HepG2 (cell line): ENCODE results near the gene RNASE12. TPM values are rescaled to one million over a fixed set of nuclear protein-coding genes. Genes with fewer than 3 reads are reported as not detected.

Experiments
- ATAC-seq: fragments of 200-7000 bp; cut with Tn5 transposase; 3 replicates; pipeline ENCODE4 v1.9.1; 2020; ENCODE audit warnings: mild to moderate bottlenecking, moderate library complexity
- BruUV-seq: library from RNA; stranded (reverse); fragments of 400-500 nt; replicated peaks from 2 replicates; lab custom pipeline; 2021; lab: Mats Ljungman, UMichigan
- CTCF ChIA-PET: fragments of 300-600 bp; formaldehyde crosslinking; extraction: SDS; loops from one replicate; lab custom pipeline; 2021; ENCODE audit warnings: low total read pairs, inconsistent platforms, low intra/inter-chr PET ratio; lab: Yijun Ruan, JAX
- POLR2A ChIA-PET: fragments of 350-600 bp; sonication (Branson Sonifier 250); formaldehyde crosslinking; loops from one replicate; lab custom pipeline; 2020; ENCODE audit warnings: antibody characterized with exemption, inconsistent platforms; lab: Yijun Ruan, JAX
- DNase-seq: peaks from one replicate; pipeline ENCODE4 v3.0.0-alpha.2; 2015; ENCODE audit warnings: low spot score
- FAIRE-seq: peaks from 3 replicates; lab custom pipeline; 2011; peaks lifted over from hg19 to GRCh38; lab: Jason Lieb, UNC
- H2AFZ ChIP-seq: one replicate; pipeline ENCODE4 v1.6.1; 2011; ENCODE audit warnings: low read length, inconsistent platforms
- H3K27ac ChIP-seq: fragments of 300-600 bp; 3 replicates; pipeline ENCODE4 v1.8.0; 2011; ENCODE audit warnings: mixed run types, mild to moderate bottlenecking, mixed read lengths, low read length, inconsistent platforms; ENCODE audit not compliant: insufficient read depth; ENCODE audit errors: extremely low read length
- H3K27me3 ChIP-seq, 2 experiments: fragments of 200-600 bp in 1 of 2; 2 replicates in 1 of 2; 3 replicates in 1 of 2; pipeline versions ENCODE4 v1.6.0 to v1.8.0; 2011; ENCODE audit warnings: low read length in 2 of 2, mild to moderate bottlenecking in 2 of 2, moderate library complexity in 2 of 2, inconsistent platforms in 1 of 2; ENCODE audit not compliant: insufficient read depth in 2 of 2, control insufficient read depth in 1 of 2
- H3K36me3 ChIP-seq, 2 experiments: fragments of 200-600 bp in 1 of 2; replicated peaks in 1 of 2; 2 replicates in 1 of 2; 3 replicates in 1 of 2; pipeline versions ENCODE4 v1.5.1 to v1.8.0; 2011; ENCODE audit warnings: low read length in 2 of 2, inconsistent platforms in 1 of 2; ENCODE audit not compliant: insufficient read depth in 2 of 2, control insufficient read depth in 1 of 2
- H3K4me1 ChIP-seq: 2 replicates; pipeline ENCODE4 v1.5.1; 2012; ENCODE audit warnings: low read length, inconsistent platforms; ENCODE audit not compliant: insufficient read depth
- H3K4me2 ChIP-seq: 2 replicates; pipeline ENCODE4 v1.6.0; 2011; ENCODE audit warnings: low read depth, low read length, inconsistent platforms
- H3K4me3 ChIP-seq, 3 experiments: fragments of 200-600 bp in 1 of 3; sonication (generic), shearing (Covaris generic) in 1 of 3; replicated peaks in 1 of 3; 2 replicates each; pipeline ENCODE4 v1.5.1; 2011 to 2016; ENCODE audit warnings: low read length in 3 of 3, inconsistent platforms in 2 of 3, low read depth in 2 of 3, mild to moderate bottlenecking in 2 of 3, control low read depth in 1 of 3, mixed read lengths in 1 of 3; ENCODE audit not compliant: insufficient read depth in 1 of 3
- H3K79me2 ChIP-seq: one replicate; pipeline ENCODE4 v1.6.1; 2011; ENCODE audit warnings: low read length, inconsistent platforms; ENCODE audit not compliant: insufficient read depth
- H3K9ac ChIP-seq: 2 replicates; pipeline ENCODE4 v1.6.0; 2011; ENCODE audit warnings: mild to moderate bottlenecking, low read depth, low read length, inconsistent platforms; ENCODE audit not compliant: insufficient read depth
- H3K9me3 ChIP-seq: 2 replicates; pipeline ENCODE4 v1.5.1; 2012; ENCODE audit warnings: mild to moderate bottlenecking, low read length
- H4K20me1 ChIP-seq: 2 replicates; pipeline ENCODE4 v1.6.0; 2011; ENCODE audit warnings: inconsistent platforms, mild to moderate bottlenecking, low read length, moderate library complexity; ENCODE audit not compliant: insufficient read depth
- FOXK1 ChIP-seq: sonication (generic); formaldehyde crosslinking; IDR thresholded peaks from 2 replicates; pipeline ENCODE4 v1.4.0; 2020; ENCODE audit warnings: low read depth, missing genetic modification reagents, borderline replicate concordance
- MXI1 ChIP-seq: IDR thresholded peaks from 3 replicates; pipeline ENCODE4 v1.6.1; 2012; ENCODE audit warnings: low read depth, low read length, inconsistent platforms, borderline replicate concordance
- NFE2L2 ChIP-seq: fragments of 150-350 bp; IDR thresholded peaks from 2 replicates; pipeline ENCODE4 v1.6.1; 2014; ENCODE audit warnings: low read length
- RXRB ChIP-seq: IDR thresholded peaks from 2 replicates; pipeline ENCODE4 v1.6.1; 2016; ENCODE audit warnings: borderline replicate concordance, missing genetic modification reagents, missing compliant biosample characterization
- ZBTB21 ChIP-seq: sonication (generic); formaldehyde crosslinking; IDR thresholded peaks from 2 replicates; pipeline ENCODE4 v1.4.0; 2020; ENCODE audit warnings: missing genetic modification reagents
- ZC3H4 ChIP-seq: sonication (generic); formaldehyde crosslinking; IDR thresholded peaks from 2 replicates; pipeline ENCODE4 v1.4.0; 2020; ENCODE audit warnings: missing genetic modification reagents, borderline replicate concordance
- ZFP36 ChIP-seq: fragments of 150-350 bp; IDR thresholded peaks from 2 replicates; pipeline ENCODE4 v1.6.1; 2018; ENCODE audit warnings: borderline replicate concordance, low read length, low read depth; ENCODE audit not compliant: partially characterized antibody
- ZFX ChIP-seq: sonication (generic); formaldehyde crosslinking; IDR thresholded peaks from 2 replicates; pipeline ENCODE4 v1.4.0; 2020; ENCODE audit warnings: mild to moderate bottlenecking, low read depth, missing genetic modification reagents, moderate library complexity
- ZNF24 ChIP-seq: fragments of 450-650 bp; IDR thresholded peaks from 2 replicates; pipeline ENCODE4 v1.6.1; 2017; ENCODE audit warnings: antibody characterized with exemption, mild to moderate bottlenecking
- ZNF3 ChIP-seq: IDR thresholded peaks from 2 replicates; pipeline ENCODE4 v1.7.0; 2017; ENCODE audit warnings: inconsistent platforms
- ZNF317 ChIP-seq: sonication (generic); formaldehyde crosslinking; IDR thresholded peaks from 2 replicates; pipeline ENCODE4 v1.5.0; 2020; ENCODE audit warnings: mild to moderate bottlenecking, missing genetic modification reagents
- ZNF607 ChIP-seq: sonication (generic); formaldehyde crosslinking; IDR thresholded peaks from 2 replicates; pipeline ENCODE4 v1.5.1; 2020; ENCODE audit warnings: missing genetic modification reagents, mild to moderate bottlenecking, borderline replicate concordance
- ZNF629 ChIP-seq: sonication (generic); formaldehyde crosslinking; conservative IDR thresholded peaks from 2 replicates; pipeline ENCODE4 v1.5.0; 2020; ENCODE audit warnings: missing genetic modification reagents
- ZNF761 ChIP-seq: sonication (generic); formaldehyde crosslinking; conservative IDR thresholded peaks from 2 replicates; pipeline ENCODE4 v1.4.0; 2020; ENCODE audit warnings: mild to moderate bottlenecking, missing genetic modification reagents
- ZNF773 ChIP-seq: sonication (generic); formaldehyde crosslinking; IDR thresholded peaks from 2 replicates; pipeline ENCODE4 v1.4.0; 2020; ENCODE audit warnings: missing genetic modification reagents, borderline replicate concordance
- WGBS: methylation state at CpG from one replicate; pipeline ENCODE4 v1.1.6; 2017; ENCODE audit warnings: low lambda C conversion rate; 5-methylcytosine and 5-hydroxymethylcytosine counted together
- in situ Hi-C: cut with HindIII; loops from 2 replicates; pipeline ENCODE4 v1.10.0; 2017; ENCODE audit warnings: low pct_unique_long_range_greater_than_20kb; ENCODE audit not compliant: extremely low pct_ligation_motif_present
- intact Hi-C: fragments of 100-400 bp; cut with micrococcal nuclease; formaldehyde crosslinking; loops from one replicate; pipeline ENCODE4 v1.10.0; 2022; ENCODE audit not compliant: unreplicated experiment
- polyA plus RNA-seq, 8 experiments: library from polyadenylated mRNA; depleted of rRNA in 3 of 8; stranded (reverse) in 7 of 8; unstranded in 1 of 8; fragments of >200 nt; fragmentation: Illumina TruSeq in 4 of 8; extraction: Trizol in 4 of 8; gene quantifications; 2 replicates each; pipeline versions ENCODE4 v1.2.1 to v1.2.3, GENCODE V29; 2011 to 2016; ENCODE audit warnings: low read depth in 4 of 8, missing spikeins in 1 of 8, mixed read lengths in 1 of 8; ENCODE audit not compliant: insufficient read depth in 1 of 8
- total RNA-seq, 5 experiments: library from RNA; depleted of rRNA; stranded (reverse); fragments of >200 nt; fragmentation: Illumina TruSeq; extraction: Trizol; gene quantifications; 2 replicates each; pipeline ENCODE4 v1.2.3, GENCODE V29; 2016; ENCODE audit warnings: low read depth in 1 of 5
- TF ChIP-seq, protein P1 (sequence below): sonication (generic); formaldehyde crosslinking; IDR thresholded peaks from 2 replicates; pipeline ENCODE4 v1.4.0; 2020; ENCODE audit warnings: missing genetic modification reagents, borderline replicate concordance
- TF ChIP-seq, protein P2 (sequence below): sonication (generic); formaldehyde crosslinking; IDR thresholded peaks from 2 replicates; pipeline ENCODE4 v1.4.0; 2020; ENCODE audit warnings: mild to moderate bottlenecking, missing genetic modification reagents

RNASE12 gene
- total and polyA plus RNA-seq, 2 of the 13 experiments (the other 11 are each of a cell fraction or from before 2014, with no cell fraction given) = not detected

DNA sequence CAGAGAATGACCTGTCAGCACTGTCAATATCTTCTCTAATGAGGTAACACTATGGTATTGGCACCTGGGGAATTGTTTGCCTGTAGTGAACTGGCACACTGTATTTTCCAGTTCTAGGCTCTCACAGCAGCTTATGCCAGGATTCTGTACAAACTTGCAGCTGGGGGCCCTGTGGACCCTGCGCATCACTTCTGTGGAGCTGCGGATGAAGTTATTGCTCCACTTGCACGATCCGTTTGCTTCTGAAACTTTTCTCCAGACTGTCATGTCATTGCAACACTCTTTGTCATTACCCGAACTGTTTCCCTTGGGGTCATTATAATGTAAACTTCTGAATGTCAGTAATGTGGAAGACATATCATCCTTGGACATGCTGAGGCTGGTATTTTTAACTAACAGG, 7.3 kb downstream of the RNASE12 start:
- H3K79me2 ChIP-seq = no peaks in the 10 kb centered on the region
- ChIA-PET CTCF (no interaction called here), POLR2A (no interaction called here)
- H3K4me2 ChIP-seq = no peak overlapping the region
- intact Hi-C loops (no loop called here), in situ Hi-C loops (no loop called here)
- no peak for TF ChIP-seq MXI1
- TF ChIP-seq ZNF24 = no peak
- no peak for TF ChIP-seq ZNF773 (CRISPR knock-in tag)
- no peak for TF ChIP-seq ZNF761 (CRISPR knock-in tag)
- no peak for TF ChIP-seq ZNF317 (CRISPR knock-in tag)
- no peak for TF ChIP-seq RXRB (CRISPR knock-in tag)
- no peak for TF ChIP-seq ZFP36
- no peak for TF ChIP-seq NFE2L2
- no peak for TF ChIP-seq ZNF629
- TF ChIP-seq ZFX (CRISPR knock-in tag) = no peak
- TF ChIP-seq FOXK1 (CRISPR knock-in tag) = no peak
- no peak for TF ChIP-seq ZBTB21 (CRISPR knock-in tag)
- no peak for TF ChIP-seq ZC3H4 (CRISPR knock-in tag)
- TF ChIP-seq ZNF3 (CRISPR knock-in tag) = no peak
- TF ChIP-seq, protein P1, sequence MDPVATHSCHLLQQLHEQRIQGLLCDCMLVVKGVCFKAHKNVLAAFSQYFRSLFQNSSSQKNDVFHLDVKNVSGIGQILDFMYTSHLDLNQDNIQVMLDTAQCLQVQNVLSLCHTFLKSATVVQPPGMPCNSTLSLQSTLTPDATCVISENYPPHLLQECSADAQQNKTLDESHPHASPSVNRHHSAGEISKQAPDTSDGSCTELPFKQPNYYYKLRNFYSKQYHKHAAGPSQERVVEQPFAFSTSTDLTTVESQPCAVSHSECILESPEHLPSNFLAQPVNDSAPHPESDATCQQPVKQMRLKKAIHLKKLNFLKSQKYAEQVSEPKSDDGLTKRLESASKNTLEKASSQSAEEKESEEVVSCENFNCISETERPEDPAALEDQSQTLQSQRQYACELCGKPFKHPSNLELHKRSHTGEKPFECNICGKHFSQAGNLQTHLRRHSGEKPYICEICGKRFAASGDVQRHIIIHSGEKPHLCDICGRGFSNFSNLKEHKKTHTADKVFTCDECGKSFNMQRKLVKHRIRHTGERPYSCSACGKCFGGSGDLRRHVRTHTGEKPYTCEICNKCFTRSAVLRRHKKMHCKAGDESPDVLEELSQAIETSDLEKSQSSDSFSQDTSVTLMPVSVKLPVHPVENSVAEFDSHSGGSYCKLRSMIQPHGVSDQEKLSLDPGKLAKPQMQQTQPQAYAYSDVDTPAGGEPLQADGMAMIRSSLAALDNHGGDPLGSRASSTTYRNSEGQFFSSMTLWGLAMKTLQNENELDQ (CRISPR knock-in tag) = no peak
- TF ChIP-seq, protein P2, sequence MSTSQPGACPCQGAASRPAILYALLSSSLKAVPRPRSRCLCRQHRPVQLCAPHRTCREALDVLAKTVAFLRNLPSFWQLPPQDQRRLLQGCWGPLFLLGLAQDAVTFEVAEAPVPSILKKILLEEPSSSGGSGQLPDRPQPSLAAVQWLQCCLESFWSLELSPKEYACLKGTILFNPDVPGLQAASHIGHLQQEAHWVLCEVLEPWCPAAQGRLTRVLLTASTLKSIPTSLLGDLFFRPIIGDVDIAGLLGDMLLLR = no peak
- no peak for TF ChIP-seq ZNF607 (CRISPR knock-in tag)
- WGBS = 36% methylated on average over 5 of the region's 5 CpGs
- H3K27me3 ChIP-seq = peaks cover 0 to 2% of the 10 kb centered on the region in 2 experiments; a peak in 2 of 5 replicates
- H3K9ac ChIP-seq = no peak overlapping the region
- no peaks in the 10 kb centered on the region for H4K20me1 ChIP-seq
- DNase-seq (no peak), ATAC-seq (no peak), FAIRE-seq (no peak)
- H3K4me3 ChIP-seq = no peak overlapping the region
- H3K4me1 ChIP-seq = no peaks in the 10 kb centered on the region
- H3K36me3 ChIP-seq = no peaks in the 10 kb centered on the region
- H3K27ac ChIP-seq = no peak overlapping the region
- BruUV-seq = no TSS peak
- H2AFZ ChIP-seq = no peak overlapping the region
- H3K9me3 ChIP-seq = no peaks in the 10 kb centered on the region
